Natural killer cell treated with Interleukin-12 subunit alpha and Interleukin-12 subunit beta and Interleukin-15 and Interleukin-18, amount 100 ng/mL, for 72 hours (primary cell): ENCODE measurements around the gene RINL. TPM values are rescaled to one million over a fixed set of nuclear protein-coding genes. Genes with fewer than 3 reads are reported as not detected.
"Not testable (repeated sequence)": the region's sequence is repeated elsewhere in the genome, so short reads cannot be mapped to it uniquely, and the experiment has no call there.

Experiments used
- ATAC-seq, 2 donors: fragments of 150-1000 bp; cut with Tn5 transposase in 1 of 2; sonication (Bioruptor Pico), chemical (Tn5 transposase) in 1 of 2; 2 replicates each; pipeline ENCODE4 v1.10.0; 2021
- DNase-seq: peaks from one replicate; pipeline ENCODE4 v3.0.0; 2022; ENCODE audit warnings: low spot score
- H3K27ac Mint-ChIP-seq, 2 donors: 1 replicate in 1 of 2; 2 replicates in 1 of 2; pipeline ENCODE4 v1.8.0; 2022; ENCODE audit warnings: mixed read lengths in 2 of 2, mild to moderate bottlenecking in 1 of 2, moderate library complexity in 1 of 2
- H3K27me3 Mint-ChIP-seq, 2 donors: 1 replicate in 1 of 2; 2 replicates in 1 of 2; pipeline ENCODE4 v1.8.0; 2022; ENCODE audit warnings: mixed read lengths in 2 of 2
- H3K36me3 Mint-ChIP-seq: one replicate; pipeline ENCODE4 v1.8.0; 2022; ENCODE audit warnings: mixed read lengths
- H3K4me1 Mint-ChIP-seq, 2 donors: 1 replicate in 1 of 2; 2 replicates in 1 of 2; pipeline ENCODE4 v1.8.0; 2022; ENCODE audit warnings: low read depth in 2 of 2, mixed read lengths in 2 of 2, mild to moderate bottlenecking in 1 of 2
- H3K4me3 Mint-ChIP-seq: one replicate; pipeline ENCODE4 v1.8.0; 2022; ENCODE audit warnings: mixed read lengths
- H3K9me3 Mint-ChIP-seq: 2 replicates; pipeline ENCODE4 v1.8.0; 2022; ENCODE audit warnings: mixed read lengths
- total RNA-seq, 2 donors: library from RNA; stranded (reverse); gene quantifications; one replicate each; pipeline ENCODE4 v1.2.3, GENCODE V29; 2022

The RINL gene
- total RNA-seq, 2 donors from 2014 or later: 58.1 to 63.8 TPM

- peaks cover 4% of the 10 kb centered on the region for H3K36me3 Mint-ChIP-seq
- H3K27ac Mint-ChIP-seq: peak overlapping the region in 1 of 2 donors; percentile 27
- no peak for ATAC-seq
- H3K27me3 Mint-ChIP-seq: no peaks in the 10 kb centered on the region
- DNase-seq: no peak
- H3K4me1 Mint-ChIP-seq: peaks cover 21 to 24% of the 10 kb centered on the region in 2 donors
- H3K9me3 Mint-ChIP-seq: no peaks in the 10 kb centered on the region
- H3K4me3 Mint-ChIP-seq: no peak overlapping the region
Observed at GRCh38 chr19:38836159-38836982, 41.7 kb downstream of the RINL start.

GRCh38 chr19:38834590-38834989 is 43.5 kb downstream of the RINL start:
- DNase-seq: no peak
- Mint-ChIP-seq H3K36me3 (peaks cover 4% of the 10 kb centered on the region), H3K9me3 (no peaks in the 10 kb centered on the region), H3K4me1 (peaks cover 21% of the 10 kb centered on the region in 2 donors), H3K27me3 (no peaks in the 10 kb centered on the region), H3K4me3 (no peak overlapping the region), H3K27ac (no peak overlapping the region)
- ATAC-seq: no peak

GRCh38 chr19:38834104-38834490 is 44.0 kb downstream of the RINL start:
- H3K36me3 Mint-ChIP-seq: peaks cover 4% of the 10 kb centered on the region

GRCh38 chr19:38833092-38833425 is 45.0 kb downstream of the RINL start:
- H3K9me3 Mint-ChIP-seq: no peaks in the 10 kb centered on the region
- DNase-seq (no peak), ATAC-seq (no peak)
- no peaks in the 10 kb centered on the region for H3K27me3 Mint-ChIP-seq
- H3K27ac Mint-ChIP-seq: peak overlapping the region; percentile 28 to 99
- peaks cover 4% of the 10 kb centered on the region for H3K36me3 Mint-ChIP-seq
- peaks cover 14 to 18% of the 10 kb centered on the region in 2 donors for H3K4me1 Mint-ChIP-seq
- no peak overlapping the region for H3K4me3 Mint-ChIP-seq

More at GRCh38 chr19:38834104-38834490, 44.0 kb downstream of the RINL start:
- Mint-ChIP-seq H3K4me1 (peaks cover 18 to 21% of the 10 kb centered on the region in 2 donors), H3K27ac (no peak overlapping the region), H3K4me3 (no peak overlapping the region), H3K27me3 (no peaks in the 10 kb centered on the region), H3K9me3 (no peaks in the 10 kb centered on the region)
- DNase-seq (no peak), ATAC-seq (no peak)

- ATAC-seq (peak; percentile 81), DNase-seq (peak; percentile 83)
- no peaks in the 10 kb centered on the region for H3K36me3 Mint-ChIP-seq
- H3K4me3 Mint-ChIP-seq: peak overlapping the region; percentile 85
- peak overlapping the region; percentile 82 to 99 for H3K27ac Mint-ChIP-seq
- H3K9me3 Mint-ChIP-seq: no peaks in the 10 kb centered on the region
- H3K27me3 Mint-ChIP-seq: no peaks in the 10 kb centered on the region
- H3K4me1 Mint-ChIP-seq: peaks cover 14 to 22% of the 10 kb centered on the region in 2 donors
Observed at GRCh38 chr19:38831142-38831605, 46.9 kb downstream of the RINL start.

- H3K36me3 Mint-ChIP-seq: no peaks in the 10 kb centered on the region
- no peak for ATAC-seq
- no peak for DNase-seq
- peak overlapping the region; percentile 85 for H3K4me3 Mint-ChIP-seq
- H3K27ac Mint-ChIP-seq: peak overlapping the region; percentile 82 to 99
- no peaks in the 10 kb centered on the region for H3K9me3 Mint-ChIP-seq
- peaks cover 14 to 22% of the 10 kb centered on the region in 2 donors for H3K4me1 Mint-ChIP-seq
- no peaks in the 10 kb centered on the region for H3K27me3 Mint-ChIP-seq
Observed at GRCh38 chr19:38830039-38830733, 47.9 kb downstream of the RINL start.

- ATAC-seq, H3K4me3 Mint-ChIP-seq, H3K9me3 Mint-ChIP-seq, H3K27me3 Mint-ChIP-seq, DNase-seq, H3K36me3 Mint-ChIP-seq, H3K27ac Mint-ChIP-seq: not testable (repeated sequence)
- peaks cover 14 to 22% of the 10 kb centered on the region in 2 donors for H3K4me1 Mint-ChIP-seq
Observed at GRCh38 chr19:38829203-38829602, 48.9 kb downstream of the RINL start.

GRCh38 chr19:38826856-38827551 is 51.1 kb downstream of the RINL start:
- peaks cover 5% of the 10 kb centered on the region for H3K36me3 Mint-ChIP-seq
- H3K4me1 Mint-ChIP-seq: peaks cover 9 to 23% of the 10 kb centered on the region in 2 donors
- H3K27ac Mint-ChIP-seq: peak overlapping the region in 1 of 2 donors; percentile 67
- H3K9me3 Mint-ChIP-seq: no peaks in the 10 kb centered on the region
- no peak overlapping the region for H3K4me3 Mint-ChIP-seq
- no peaks in the 10 kb centered on the region for H3K27me3 Mint-ChIP-seq
- ATAC-seq (no peak), DNase-seq (no peak)

- DNase-seq, H3K27ac Mint-ChIP-seq, H3K9me3 Mint-ChIP-seq, ATAC-seq, H3K27me3 Mint-ChIP-seq, H3K36me3 Mint-ChIP-seq, H3K4me3 Mint-ChIP-seq: not testable (repeated sequence)
- H3K4me1 Mint-ChIP-seq: peaks cover under 1 to 17% of the 10 kb centered on the region in 2 donors
Observed at GRCh38 chr19:38825936-38826335, 52.1 kb downstream of the RINL start.

GRCh38 chr19:38821230-38821825 is 56.7 kb downstream of the RINL start:
- H3K4me3 Mint-ChIP-seq, H3K36me3 Mint-ChIP-seq, ATAC-seq, H3K27me3 Mint-ChIP-seq, H3K9me3 Mint-ChIP-seq, DNase-seq, H3K27ac Mint-ChIP-seq: not testable (repeated sequence)
- H3K4me1 Mint-ChIP-seq: peaks cover 0 to 15% of the 10 kb centered on the region in 2 donors

GRCh38 chr19:38819231-38819920 is 58.7 kb downstream of the RINL start:
- no peak overlapping the region for H3K27ac Mint-ChIP-seq
- H3K9me3 Mint-ChIP-seq: no peaks in the 10 kb centered on the region
- H3K27me3 Mint-ChIP-seq: no peaks in the 10 kb centered on the region
- peaks cover 5% of the 10 kb centered on the region for H3K36me3 Mint-ChIP-seq
- ATAC-seq: no peak
- DNase-seq: no peak
- H3K4me1 Mint-ChIP-seq: peaks cover 0 to 15% of the 10 kb centered on the region in 2 donors
- H3K4me3 Mint-ChIP-seq: no peak overlapping the region
